ENCODE measurements around the gene SLAMF8.

The SLAMF8 gene

GRCh38 chr1:159849626-159850366, 23.1 kb downstream of the SLAMF8 start:
- DNase-seq, result no peak

DNA sequence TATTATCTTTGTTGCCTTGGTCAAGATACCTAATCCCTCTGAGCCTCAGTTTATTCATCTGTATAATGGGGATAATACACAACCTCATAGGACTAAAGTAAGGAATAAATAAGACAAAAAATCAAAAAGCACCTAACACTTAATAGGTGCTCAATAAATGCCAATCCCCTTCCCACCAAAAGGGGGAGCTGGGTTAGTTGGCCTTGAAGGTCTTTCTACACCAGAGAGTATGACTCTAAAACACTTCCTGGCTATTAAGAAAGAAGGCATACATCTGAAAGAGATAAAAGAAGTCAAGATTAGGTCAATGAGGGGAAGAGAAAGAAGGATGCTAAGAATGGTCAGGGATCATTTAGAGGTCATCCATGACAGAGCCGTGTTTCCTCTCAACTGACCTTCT, 24.7 kb downstream of the SLAMF8 start:
- DNase-seq, result no peak

DNA sequence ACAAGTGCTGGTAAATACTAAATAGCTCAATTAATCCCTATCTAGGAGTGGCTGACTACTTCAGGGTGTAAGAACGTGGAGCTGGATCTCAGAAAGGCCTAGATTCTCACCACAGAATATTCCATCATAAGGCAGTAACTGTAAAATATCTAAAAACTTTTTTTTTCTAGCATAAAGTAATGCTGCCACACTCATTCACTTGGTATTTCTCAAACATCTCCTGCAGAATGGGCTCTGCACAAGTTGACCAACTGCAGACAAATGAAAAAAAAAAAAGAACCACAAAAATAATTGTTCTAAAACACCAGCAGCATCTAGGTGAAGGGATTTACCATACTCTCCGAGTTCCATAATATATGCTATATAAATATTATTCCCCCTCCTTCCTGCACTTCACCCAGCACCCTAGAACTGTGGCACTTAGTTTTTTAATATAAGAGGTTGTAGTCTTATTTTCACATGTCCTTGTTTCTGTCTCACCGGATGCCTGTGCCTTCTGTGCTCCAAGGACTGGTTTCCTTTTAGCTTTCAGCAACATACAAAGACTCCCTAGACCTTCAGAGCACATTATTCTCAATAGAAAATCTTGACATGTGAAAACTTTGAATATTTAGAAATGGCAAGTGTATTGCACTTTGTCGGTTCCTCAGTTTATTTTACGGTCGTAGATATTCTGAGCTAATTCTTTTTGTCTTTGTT, 26.9 kb downstream of the SLAMF8 start:
- DNase-seq, result peak in 1 of 3 experiments; percentile 56

- DNase-seq, result peak; percentile 81 to 83 (median 83)
Measured at GRCh38 chr1:159854116-159854692, 27.5 kb downstream of the SLAMF8 start.

GRCh38 chr1:159854693-159855192, 28.1 kb downstream of the SLAMF8 start:
- peak; percentile 89 to 93 (median 91) for DNase-seq

GRCh38 chr1:159855709-159856108, 29.0 kb downstream of the SLAMF8 start:
- no peak for DNase-seq

GRCh38 chr1:159856576-159856975, 29.9 kb downstream of the SLAMF8 start:
- DNase-seq, result peak in 2 of 3 experiments; percentile 5 to 11

DNA sequence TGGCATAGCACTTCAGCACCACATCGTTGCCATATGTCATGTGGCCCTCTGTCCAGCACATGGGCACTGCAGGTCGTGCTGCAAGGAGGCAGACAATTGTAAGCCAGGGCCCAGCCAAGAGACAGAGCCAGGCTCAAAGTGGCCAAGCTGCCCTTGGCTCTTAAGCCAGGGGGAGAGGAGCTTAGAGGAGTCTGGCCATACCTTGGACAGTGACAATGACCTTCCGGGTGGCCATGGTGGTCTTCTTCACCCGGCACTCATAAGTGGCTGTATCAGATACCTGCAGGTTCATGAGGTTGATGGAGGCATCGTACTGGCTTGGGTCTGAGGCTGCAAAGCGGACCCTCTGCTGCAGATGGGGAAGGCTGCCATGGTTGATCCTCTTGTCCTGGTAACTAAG, 31.2 kb downstream of the SLAMF8 start:
- DNase-seq, result no peak

GRCh38 chr1:159859767-159860322, 33.2 kb downstream of the SLAMF8 start:
- peak in 1 of 3 experiments; percentile 5 for DNase-seq

GRCh38 chr1:159860456-159860855, 33.8 kb downstream of the SLAMF8 start:
- DNase-seq, result no peak

- DNase-seq, result no peak
Measured at GRCh38 chr1:159861218-159861617, 34.5 kb downstream of the SLAMF8 start.

DNA sequence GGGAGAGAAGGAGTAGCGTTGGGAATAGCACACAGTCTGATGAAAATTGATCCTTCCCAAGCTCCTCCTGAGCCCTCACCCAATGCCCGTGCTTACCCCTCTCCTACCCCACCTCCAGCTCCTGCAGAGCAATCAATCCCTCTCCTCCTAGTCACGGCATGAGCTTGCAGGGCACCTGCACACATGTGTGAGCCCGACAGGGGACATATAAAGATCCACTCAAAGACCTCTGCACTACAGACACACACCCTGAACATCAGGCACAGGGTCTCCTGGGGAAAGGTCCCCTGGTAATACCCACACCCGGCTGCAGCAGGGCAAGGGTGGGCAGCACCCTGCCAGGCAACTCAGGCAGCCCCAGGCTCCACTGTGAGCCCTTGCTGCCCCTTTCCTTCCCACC, 35.4 kb downstream of the SLAMF8 start:
- DNase-seq, result no peak

DNA sequence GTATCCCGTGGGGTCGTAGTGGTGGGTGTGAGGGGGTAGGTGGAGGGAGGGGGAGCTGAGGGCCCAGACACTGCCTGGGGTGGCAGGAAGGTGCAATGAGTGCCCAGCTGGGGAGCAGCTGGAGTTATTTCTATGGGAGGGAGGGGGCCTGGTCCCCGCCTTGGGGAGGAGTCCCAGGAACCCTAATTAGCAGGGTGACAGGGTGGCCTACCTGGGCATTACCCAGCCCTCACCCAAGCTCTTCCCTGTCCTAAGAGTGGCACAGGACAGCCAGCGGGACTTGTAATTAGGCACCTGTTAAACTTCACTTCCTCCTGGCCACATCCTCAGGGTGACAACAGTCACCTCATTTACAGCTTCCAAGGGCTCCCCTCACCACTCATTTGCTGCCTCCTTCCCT, 35.9 kb downstream of the SLAMF8 start, which contains the start of gene VSIG8:
VSIG8 (minus strand) TSS at position 101 of the 400 bp plus-strand sequence. CDS start 136 bp downstream, outside the sequence.
- no peak for DNase-seq

DNA sequence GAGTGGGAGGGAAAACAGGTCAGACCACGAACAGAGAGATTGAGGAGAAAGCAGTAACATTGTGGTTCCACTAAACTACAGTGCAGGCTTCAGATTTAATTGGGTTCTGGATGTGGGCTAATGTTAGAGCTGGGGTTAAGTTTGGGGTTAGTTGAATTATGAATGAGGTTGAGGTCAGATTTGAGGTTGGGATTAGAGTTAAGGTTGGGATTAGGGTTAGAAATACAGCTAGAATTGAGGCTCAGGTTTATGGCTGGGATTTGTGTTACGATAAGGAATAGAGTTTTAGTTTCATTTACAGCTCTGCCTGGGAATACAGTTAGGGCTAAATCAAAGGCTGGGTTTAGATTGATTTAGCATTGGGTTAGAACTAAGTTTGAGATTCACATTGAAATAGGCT, 37.6 kb downstream of the SLAMF8 start:
- DNase-seq, result no peak

DNA sequence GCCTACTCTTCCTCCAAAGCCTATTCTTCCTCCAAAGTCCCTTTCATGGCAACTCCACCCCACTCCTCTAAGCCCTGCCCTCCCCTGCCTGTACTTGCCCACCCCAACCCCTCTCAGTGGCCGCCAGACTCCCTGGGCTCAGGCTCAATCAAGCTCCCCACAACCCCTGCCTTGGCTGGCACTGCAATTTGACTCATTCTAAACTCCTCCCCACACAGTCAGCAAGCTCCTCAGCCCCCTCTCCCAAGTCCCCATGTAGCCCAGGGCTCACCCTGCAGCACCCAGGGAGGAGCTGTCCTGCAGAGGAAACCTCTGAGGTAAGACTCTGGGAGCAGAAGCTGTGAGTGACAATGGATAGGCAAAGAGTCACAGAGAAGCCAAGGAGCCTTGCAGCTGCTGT, 39.4 kb downstream of the SLAMF8 start:
- DNase-seq, result no peak

GRCh38 chr1:159866905-159867663, 40.4 kb downstream of the SLAMF8 start:
- peak in 1 of 3 experiments; percentile 37 for DNase-seq

DNA sequence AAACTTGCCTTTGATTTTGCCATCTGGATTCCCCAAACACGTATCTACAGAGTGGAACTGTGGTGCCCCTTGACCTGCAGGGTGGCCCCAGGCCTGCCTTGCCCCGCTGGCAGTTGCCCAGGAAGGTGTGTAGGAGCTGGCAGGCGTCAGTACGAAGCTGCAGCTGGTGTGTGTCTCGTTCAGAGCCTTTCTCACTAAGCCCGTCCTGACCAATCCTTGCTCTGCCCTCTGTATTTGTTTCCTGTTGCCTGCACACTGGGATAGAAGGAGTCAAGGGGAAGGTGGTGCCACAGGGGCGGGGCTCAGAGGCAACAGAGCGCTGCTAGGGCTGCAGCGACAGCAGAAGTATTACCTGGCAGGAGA, 41.0 kb downstream of the SLAMF8 start:
- peak; percentile 74 to 93 (median 92) for DNase-seq

DNA sequence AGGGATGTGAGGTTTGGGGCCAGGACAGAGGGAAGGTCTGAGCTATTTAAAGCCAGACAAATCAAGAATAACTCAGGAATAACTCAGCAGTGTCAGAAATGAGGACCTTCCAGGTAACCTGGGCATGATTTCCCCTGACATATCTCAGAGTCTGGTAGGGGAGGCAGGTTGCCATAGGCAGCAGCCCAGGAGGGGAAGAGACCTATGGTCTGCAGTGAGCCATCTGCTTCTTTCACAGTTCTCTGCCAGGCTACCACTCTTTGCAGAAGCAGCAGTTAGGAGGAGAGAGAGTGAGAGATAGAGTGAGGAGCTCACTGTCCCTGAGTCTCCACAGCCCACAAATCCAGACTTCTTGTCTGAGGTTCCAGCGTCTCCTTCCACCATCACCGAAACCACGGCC, 42.1 kb downstream of the SLAMF8 start:
- peak in 1 of 3 experiments; percentile 27 for DNase-seq

GRCh38 chr1:159869173-159869572, 42.5 kb downstream of the SLAMF8 start:
- peak in 1 of 3 experiments; percentile 31 for DNase-seq

- DNase-seq, result no peak
Measured at GRCh38 chr1:159869607-159870006, 42.9 kb downstream of the SLAMF8 start.

- DNase-seq, result no peak
Measured at GRCh38 chr1:159870704-159871103, 44.0 kb downstream of the SLAMF8 start.

DNA sequence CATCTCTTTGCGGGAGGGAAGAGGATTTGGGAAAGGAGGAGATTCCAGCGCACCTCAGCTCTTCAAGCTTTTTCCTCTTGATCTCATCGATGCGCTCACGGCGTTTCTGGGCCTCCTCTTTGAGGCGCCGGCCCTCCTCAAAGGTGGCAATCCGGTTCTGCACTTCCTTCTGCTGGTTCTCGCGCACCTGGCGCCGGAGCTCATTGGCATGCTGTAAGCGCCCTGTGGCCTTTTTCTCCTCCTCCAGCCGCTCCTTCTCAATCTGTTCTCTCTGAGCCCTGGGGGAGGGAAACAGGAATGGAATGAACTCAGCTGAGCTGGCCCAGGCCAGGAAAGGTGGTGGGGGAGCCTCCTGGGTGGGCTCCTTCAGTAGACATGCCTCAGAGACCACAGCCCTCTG, 46.2 kb downstream of the SLAMF8 start:
- no peak for DNase-seq
